H1 (cell line): Measurements from ENCODE around the gene HLTF. TPM values are rescaled to one million over a fixed set of nuclear protein-coding genes. Genes with fewer than 3 reads are reported as not detected.
"Not testable (repeated sequence)": the region's sequence is repeated elsewhere in the genome, so short reads cannot be mapped to it uniquely, and the experiment has no call there.

Source experiments
- CTCF ChIA-PET: fragments of 300-600 bp; sonication (Branson Sonifier 250); formaldehyde crosslinking; loops from one replicate; lab custom pipeline; 2021; ENCODE audit not compliant: partially characterized antibody; lab: Charles Lee
- POLR2A ChIA-PET: fragments of 300-600 bp; sonication (Branson Sonifier 250); formaldehyde crosslinking; loops from one replicate; lab custom pipeline; 2021; ENCODE audit warnings: inconsistent platforms; ENCODE audit not compliant: partially characterized antibody; lab: Charles Lee
- DNase-seq, 2 experiments: peaks; one replicate each; pipeline versions ENCODE4 v3.0.0 to v3.0.0-alpha.2; 2010 to 2022; ENCODE audit warnings: low spot score in 2 of 2, low read depth in 1 of 2, mixed read lengths in 1 of 2
- FAIRE-seq: peaks from 2 replicates; lab custom pipeline; 2011; peaks lifted over from hg19 to GRCh38; lab: Jason Lieb, UNC
- H2AFZ ChIP-seq: 2 replicates; pipeline ENCODE4 v1.8.1; 2012; ENCODE audit warnings: low read length, inconsistent platforms
- H2AK5ac ChIP-seq: 2 replicates; pipeline ENCODE4 v1.6.1; 2013; ENCODE audit warnings: low read depth, low read length
- H2BK120ac ChIP-seq: replicated peaks from 2 replicates; pipeline ENCODE3; 2013; ENCODE audit warnings: low read depth, low read length, inconsistent platforms
- H2BK12ac ChIP-seq: 2 replicates; pipeline ENCODE4 v1.6.1; 2013; ENCODE audit warnings: low read depth, low read length
- H2BK15ac ChIP-seq: 2 replicates; pipeline ENCODE4 v1.6.1; 2013; ENCODE audit warnings: low read length
- H2BK20ac ChIP-seq: 2 replicates; pipeline ENCODE4 v1.6.1; 2013; ENCODE audit warnings: low read length
- H2BK5ac ChIP-seq: 2 replicates; pipeline ENCODE4 v1.6.1; 2013; ENCODE audit warnings: low read depth, low read length
- H3K14ac ChIP-seq: 2 replicates; pipeline ENCODE4 v1.6.1; 2013; ENCODE audit warnings: inconsistent platforms; ENCODE audit not compliant: insufficient read length
- H3K18ac ChIP-seq: 2 replicates; pipeline ENCODE4 v1.6.1; 2013; ENCODE audit warnings: low read length; ENCODE audit errors: extremely low read depth
- H3K23ac ChIP-seq: 2 replicates; pipeline ENCODE4 v1.6.1; 2013; ENCODE audit warnings: inconsistent platforms; ENCODE audit not compliant: insufficient read length
- H3K23me2 ChIP-seq: 2 replicates; pipeline ENCODE4 v1.6.1; 2013; ENCODE audit warnings: low read depth, low read length
- H3K27ac ChIP-seq: 2 replicates; pipeline ENCODE4 v1.6.1; 2011; ENCODE audit warnings: low read depth, low read length, inconsistent platforms
- H3K27me3 ChIP-seq, 4 experiments: replicated peaks in 1 of 4; 1 replicate in 1 of 4; 2 replicates in 3 of 4; pipeline versions ENCODE4 v1.6.1 to v1.8.1; 2011 to 2013; ENCODE audit warnings: low read length in 3 of 4, mild to moderate bottlenecking in 3 of 4, inconsistent platforms in 2 of 4, mixed read lengths in 2 of 4, moderate library complexity in 1 of 4; ENCODE audit not compliant: control insufficient read depth in 3 of 4, insufficient read depth in 3 of 4; ENCODE audit errors: extremely low read depth in 1 of 4
- H3K36me3 ChIP-seq, 4 experiments: 2 replicates each; pipeline versions ENCODE4 v1.6.1 to v1.8.1; 2011 to 2013; ENCODE audit warnings: mild to moderate bottlenecking in 4 of 4, low read length in 3 of 4, moderate library complexity in 2 of 4, control low read depth in 1 of 4, inconsistent platforms in 1 of 4; ENCODE audit not compliant: insufficient read depth in 4 of 4, control insufficient read depth in 2 of 4
- H3K4ac ChIP-seq: replicated peaks from 2 replicates; pipeline ENCODE3; 2013; ENCODE audit warnings: low read length, low read depth, mixed read lengths, inconsistent platforms; ENCODE audit not compliant: insufficient read length
- H3K4me1 ChIP-seq, 4 experiments: replicated peaks in 1 of 4; 1 replicate in 1 of 4; 2 replicates in 3 of 4; pipeline versions ENCODE4 v1.6.1 to v1.8.1; 2011 to 2013; ENCODE audit warnings: low read length in 3 of 4, inconsistent platforms in 2 of 4, mixed read lengths in 1 of 4; ENCODE audit not compliant: insufficient read depth in 4 of 4, control insufficient read depth in 3 of 4
- H3K4me2 ChIP-seq, 2 experiments: 2 replicates each; pipeline versions ENCODE4 v1.6.1 to v1.8.1; 2011 to 2013; ENCODE audit warnings: low read depth in 2 of 2, low read length in 2 of 2, control low read depth in 1 of 2, inconsistent platforms in 1 of 2, mild to moderate bottlenecking in 1 of 2; ENCODE audit not compliant: insufficient read depth in 1 of 2
- H3K4me3 ChIP-seq, 4 experiments: fragments of 200-600, 300-600 bp in 1 of 4; sonication (generic), shearing (Covaris generic), sonication (Bioruptor Twin) in 1 of 4; 2 replicates each; pipeline versions ENCODE4 v1.5.1 to v1.8.1; 2011 to 2016; ENCODE audit warnings: low read length in 4 of 4, low read depth in 3 of 4, control low read depth in 2 of 4, inconsistent platforms in 2 of 4, mild to moderate bottlenecking in 2 of 4, mixed read lengths in 1 of 4, moderate library complexity in 1 of 4; ENCODE audit not compliant: insufficient read depth in 2 of 4; ENCODE audit errors: extremely low read depth in 1 of 4
- H3K56ac ChIP-seq: replicated peaks from 2 replicates; pipeline ENCODE3; 2013; ENCODE audit warnings: low read depth, mild to moderate bottlenecking, mixed read lengths, low read length, inconsistent platforms; ENCODE audit not compliant: insufficient read length
- H3K79me1 ChIP-seq: 2 replicates; pipeline ENCODE4 v1.6.1; 2013; ENCODE audit warnings: low read depth, low read length, control low read depth
- H3K79me2 ChIP-seq, 2 experiments: 2 replicates each; pipeline versions ENCODE4 v1.6.1 to v1.8.1; 2012 to 2013; ENCODE audit warnings: low read length in 2 of 2, mild to moderate bottlenecking in 2 of 2, inconsistent platforms in 1 of 2; ENCODE audit not compliant: insufficient read depth in 2 of 2, control insufficient read depth in 1 of 2
- H3K9ac ChIP-seq, 4 experiments: replicated peaks in 1 of 4; 1 replicate in 1 of 4; 2 replicates in 3 of 4; pipeline versions ENCODE4 v1.6.1 to v1.8.1; 2011 to 2013; ENCODE audit warnings: low read depth in 3 of 4, low read length in 3 of 4, control low read depth in 2 of 4, mild to moderate bottlenecking in 2 of 4, moderate library complexity in 2 of 4, inconsistent platforms in 1 of 4; ENCODE audit errors: extremely low read depth in 1 of 4
- H3K9me3 ChIP-seq, 2 experiments: 2 replicates each; pipeline versions ENCODE4 v1.6.1 to v1.8.1; 2012 to 2013; ENCODE audit warnings: mild to moderate bottlenecking in 2 of 2, moderate library complexity in 2 of 2, control low read depth in 1 of 2, inconsistent platforms in 1 of 2, low read depth in 1 of 2, low read length in 1 of 2, mixed read lengths in 1 of 2; ENCODE audit not compliant: insufficient read depth in 2 of 2
- H4K20me1 ChIP-seq, 2 experiments: replicated peaks in 1 of 2; 2 replicates each; pipeline versions ENCODE3 to v1.8.1; 2011 to 2013; ENCODE audit warnings: inconsistent platforms in 2 of 2, low read length in 2 of 2, mild to moderate bottlenecking in 1 of 2; ENCODE audit not compliant: insufficient read depth in 2 of 2, control insufficient read depth in 1 of 2
- H4K5ac ChIP-seq: 2 replicates; pipeline ENCODE4 v1.6.1; 2013; ENCODE audit warnings: low read length, low read depth, mixed read lengths, inconsistent platforms; ENCODE audit not compliant: insufficient read length
- H4K8ac ChIP-seq: 2 replicates; pipeline ENCODE4 v1.8.0; 2013; ENCODE audit warnings: mild to moderate bottlenecking, moderate library complexity, low read length, inconsistent platforms; ENCODE audit not compliant: insufficient read depth; ENCODE audit errors: extremely low read depth
- H4K91ac ChIP-seq: replicated peaks from 2 replicates; pipeline ENCODE3; 2013; ENCODE audit warnings: low read length, mixed read lengths, inconsistent platforms; ENCODE audit not compliant: insufficient read length
- WGBS, 2 experiments: shearing (Covaris generic) in 1 of 2; methylation state at CpG; one replicate each; pipeline versions ENCODE4 v1.1.6 to v1.1.7; 2013 to 2015; ENCODE audit warnings: low lambda C conversion rate in 2 of 2, mixed read lengths in 2 of 2, inconsistent platforms in 1 of 2, low coverage in 1 of 2, missing lambda C conversion rate in 1 of 2; ENCODE audit not compliant: insufficient replicate concordance in 2 of 2, insufficient coverage in 1 of 2, insufficient read length in 1 of 2; ENCODE audit errors: extremely low coverage in 1 of 2, missing lambda C conversion rate in 1 of 2; 5-methylcytosine and 5-hydroxymethylcytosine counted together
- polyA plus RNA-seq, 7 experiments: library from polyadenylated mRNA; depleted of rRNA in 3 of 7; stranded (reverse) in 5 of 7; unstranded in 2 of 7; fragments of >200 nt in 5 of 7; fragments of 200-250 nt in 2 of 7; gene quantifications; 1 replicate in 5 of 7; 2 replicates in 1 of 7; 4 replicates in 1 of 7; pipeline versions ENCODE4 v1.2.1 to v1.2.3, GENCODE V29; 2011 to 2013; ENCODE audit warnings: missing spikeins in 2 of 7, mixed read lengths in 2 of 7
- total RNA-seq: library from RNA; stranded (reverse); fragmentation: NEBNext Ultra II Directional; extraction: Animal tissue kit (Norgen Biotek cat#: 25700); gene quantifications from 2 replicates; pipeline ENCODE4 v1.2.1, GENCODE V29; 2021

Gene HLTF
- total and polyA plus RNA-seq, 2 of the 8 experiments (the other 6 are each of a cell fraction or from before 2014, with no cell fraction given): 18.1 to 60.3 TPM

GRCh38 chr3:148987551-148987950 is 98.8 kb downstream of the HLTF start:
- 98% methylated on average over 8 of the region's 29 CpGs; no CpG with 5 or more reads in 1 of the 2 experiments for WGBS, 2 experiments
- H2BK120ac ChIP-seq, H4K8ac ChIP-seq, H2BK12ac ChIP-seq, H3K4me3 ChIP-seq, H3K14ac ChIP-seq, H2AFZ ChIP-seq, H3K4ac ChIP-seq, H3K23ac ChIP-seq, H2BK15ac ChIP-seq, H3K79me1 ChIP-seq, H3K27me3 ChIP-seq, H4K5ac ChIP-seq, H3K79me2 ChIP-seq, H3K27ac ChIP-seq, H3K9me3 ChIP-seq, H3K36me3 ChIP-seq, H4K91ac ChIP-seq, DNase-seq, H3K9ac ChIP-seq, H3K4me2 ChIP-seq, POLR2A ChIA-PET, H3K23me2 ChIP-seq, H4K20me1 ChIP-seq, H3K56ac ChIP-seq, H2BK5ac ChIP-seq, H2BK20ac ChIP-seq, H3K4me1 ChIP-seq, H3K18ac ChIP-seq, H2AK5ac ChIP-seq, FAIRE-seq, CTCF ChIA-PET: not testable (repeated sequence)
